NCI-H524 treated with DMSO at 0.1 percent for 48 hours (cell line): Measurements from ENCODE around the gene HCFC1R1.
"Not testable (repeated sequence)": the region's sequence is repeated elsewhere in the genome, so short reads cannot be mapped to it uniquely, and the experiment has no call there.

Experiments used
- DNase-seq: peaks from one replicate; lab custom pipeline; 2025; lab: John Stamatoyannopoulos, UW

Gene HCFC1R1

DNA sequence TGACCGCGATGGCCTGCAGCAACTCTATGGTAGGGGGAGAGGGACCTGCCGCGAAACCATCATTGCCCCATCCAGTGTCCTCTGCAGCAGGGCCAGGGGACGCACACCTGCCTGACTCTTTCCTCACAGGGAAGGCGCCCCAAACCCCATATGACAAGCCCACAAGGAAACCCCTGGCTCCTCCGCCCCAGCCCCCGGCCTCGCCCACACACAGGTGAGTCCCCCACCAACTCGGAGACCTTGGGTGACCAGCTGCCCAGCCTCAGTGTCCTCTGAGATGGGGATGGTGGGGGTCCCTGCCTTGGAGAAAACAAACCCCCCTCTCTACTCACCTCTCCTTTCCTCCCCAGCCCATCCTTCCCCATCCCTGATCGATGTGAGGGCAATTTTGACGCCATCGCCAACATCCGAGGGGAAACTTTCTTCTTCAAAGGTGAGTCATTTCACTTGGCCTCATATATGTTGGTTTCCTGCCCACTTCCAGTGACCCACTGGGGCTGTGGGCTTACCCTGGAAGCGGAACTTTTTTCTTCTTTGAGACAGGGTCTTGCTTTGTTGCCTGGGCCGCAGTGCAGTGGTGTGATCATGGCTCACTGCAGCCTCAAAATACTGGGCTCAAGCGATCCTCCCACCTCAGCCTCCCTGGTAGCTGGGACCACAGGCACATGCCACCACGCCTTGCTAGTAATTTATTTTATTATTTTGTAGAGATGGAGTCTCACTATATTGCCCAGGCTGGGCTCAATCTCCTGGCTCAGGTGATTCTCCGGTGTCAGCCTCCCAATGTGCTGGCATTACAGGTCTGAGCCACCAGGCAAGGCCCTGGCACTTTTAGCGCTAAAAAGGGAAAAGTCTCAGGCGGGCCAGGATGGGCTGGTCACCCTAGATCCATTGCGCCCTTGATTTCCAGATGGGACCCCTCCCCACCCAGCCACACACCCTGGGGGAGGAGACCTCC lies 33.7 kb upstream of the HCFC1R1 start:
- DNase-seq = no peak

GRCh38 chr16:3056336-3057180 lies 32.8 kb upstream of the HCFC1R1 start:
- no peak for DNase-seq

DNA sequence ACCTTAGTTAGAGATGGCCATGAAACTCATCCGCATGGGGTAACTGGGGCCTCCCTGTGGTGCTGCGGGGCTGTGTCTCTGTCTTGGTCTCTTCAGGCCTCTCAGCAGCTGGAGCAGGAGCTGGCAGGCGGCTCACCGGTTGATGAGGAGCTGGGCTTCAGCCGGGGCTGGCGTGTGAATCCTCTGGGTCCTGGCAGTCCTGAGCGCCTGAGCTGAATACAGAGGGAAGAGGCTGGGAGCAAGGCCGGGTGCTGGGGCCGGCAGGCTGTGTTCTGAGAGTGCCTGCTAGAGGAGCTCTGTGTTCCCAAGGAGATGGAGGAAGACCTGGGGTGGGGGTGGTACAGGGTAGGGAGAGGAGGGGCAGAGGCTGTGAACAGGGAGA lies 32.0 kb upstream of the HCFC1R1 start:
- DNase-seq = not testable (repeated sequence)

GRCh38 chr16:3054965-3055733 lies 31.4 kb upstream of the HCFC1R1 start:
- DNase-seq = no peak

DNA sequence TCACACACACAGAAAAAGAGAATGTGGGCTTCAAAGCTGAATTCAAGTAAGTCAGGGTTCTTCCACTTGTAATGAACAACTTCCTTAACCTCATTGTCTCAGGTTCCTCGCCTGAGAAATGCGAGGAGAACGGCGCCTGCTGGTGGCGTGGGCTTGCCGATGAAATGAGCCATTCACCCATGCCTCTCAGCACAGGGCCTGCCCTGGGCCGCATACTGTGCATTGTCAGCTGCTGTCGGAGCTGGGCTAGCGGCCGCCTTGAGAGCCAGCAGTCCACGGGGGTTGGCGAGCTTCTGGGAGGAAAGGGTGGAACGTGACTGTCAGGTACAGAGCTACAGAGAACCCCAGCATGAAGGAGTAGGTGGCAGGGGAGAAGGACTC lies 29.6 kb upstream of the HCFC1R1 start:
- DNase-seq = not testable (repeated sequence)

DNA sequence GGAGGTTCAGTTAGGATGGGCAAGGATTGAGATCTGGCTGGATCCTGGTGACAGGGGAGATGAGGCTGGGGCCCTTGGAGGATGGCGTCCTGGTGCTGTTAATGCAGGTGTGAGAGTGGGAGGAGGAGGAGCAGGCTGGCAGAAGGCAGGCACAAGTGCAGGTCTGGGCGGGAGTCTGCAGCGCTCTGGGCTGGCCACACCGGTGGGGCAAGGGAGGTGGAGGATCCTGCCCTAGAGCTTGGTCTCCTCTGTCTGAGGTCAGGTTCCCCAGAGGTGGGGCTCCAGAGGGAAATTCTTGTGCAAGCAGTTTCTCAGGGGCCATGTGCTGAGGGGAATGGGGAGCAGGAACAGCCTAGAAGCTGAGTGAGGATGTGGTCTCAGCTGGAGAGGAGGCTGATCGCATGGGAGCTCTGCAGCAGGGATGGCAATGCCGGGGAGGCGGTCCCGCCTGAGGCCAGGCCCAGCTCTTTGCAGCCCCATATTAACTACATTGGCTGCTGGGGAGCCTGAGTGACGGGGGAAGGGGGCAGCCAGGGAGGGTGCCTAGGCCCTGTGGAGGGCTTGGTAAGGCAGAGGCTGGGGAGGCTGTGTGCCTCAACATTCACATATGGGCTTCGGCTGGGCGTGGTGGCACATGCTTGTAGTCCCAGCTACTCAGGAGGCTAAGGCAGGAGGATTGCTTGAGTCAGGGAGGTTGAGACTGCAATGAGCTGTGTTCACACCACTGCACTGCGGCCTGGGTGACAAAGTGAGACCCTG lies 29.0 kb upstream of the HCFC1R1 start:
- not testable (repeated sequence) for DNase-seq

DNA sequence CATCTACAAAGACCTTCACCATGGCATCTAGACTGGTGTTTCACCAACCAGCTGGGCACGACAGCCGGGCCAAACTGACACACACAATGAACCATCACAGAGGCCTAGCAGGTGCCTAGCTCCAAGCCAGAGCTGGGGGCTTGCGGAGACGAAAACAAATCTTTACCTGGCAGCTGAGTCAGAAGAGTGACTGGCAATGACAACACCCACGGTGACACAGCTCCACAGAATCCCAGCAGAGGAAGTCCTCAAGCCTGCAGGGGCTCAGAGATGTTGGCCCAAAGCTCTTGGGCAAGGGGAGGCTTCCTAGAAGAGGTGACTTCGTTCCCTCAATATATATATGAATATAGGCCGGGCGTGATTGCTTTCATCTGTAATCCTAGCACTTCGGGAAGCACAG lies 27.8 kb upstream of the HCFC1R1 start:
- DNase-seq = no peak

- DNase-seq = no peak
Observed at GRCh38 chr16:3051009-3051408, 27.3 kb upstream of the HCFC1R1 start.

- DNase-seq = no peak
Observed at GRCh38 chr16:3050487-3050886, 26.7 kb upstream of the HCFC1R1 start.

DNA sequence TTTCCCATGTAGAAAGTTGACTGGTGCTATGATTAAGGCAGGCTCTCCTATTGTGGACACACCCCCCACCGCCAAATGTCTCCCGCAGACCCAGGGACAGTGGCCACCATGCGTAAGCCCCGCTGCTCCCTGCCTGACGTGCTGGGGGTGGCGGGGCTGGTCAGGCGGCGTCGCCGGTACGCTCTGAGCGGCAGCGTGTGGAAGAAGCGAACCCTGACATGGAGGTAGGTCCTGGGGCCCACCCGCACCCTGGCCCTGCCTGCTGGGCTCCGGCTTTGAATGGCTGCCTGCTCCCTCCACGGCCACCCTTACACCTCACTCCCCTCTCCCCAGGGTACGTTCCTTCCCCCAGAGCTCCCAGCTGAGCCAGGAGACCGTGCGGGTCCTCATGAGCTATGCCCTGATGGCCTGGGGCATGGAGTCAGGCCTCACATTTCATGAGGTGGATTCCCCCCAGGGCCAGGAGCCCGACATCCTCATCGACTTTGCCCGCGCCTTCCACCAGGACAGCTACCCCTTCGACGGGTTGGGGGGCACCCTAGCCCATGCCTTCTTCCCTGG lies 26.3 kb upstream of the HCFC1R1 start:
- DNase-seq = no peak

GRCh38 chr16:3047387-3047720 lies 23.6 kb upstream of the HCFC1R1 start:
- no peak for DNase-seq

DNA sequence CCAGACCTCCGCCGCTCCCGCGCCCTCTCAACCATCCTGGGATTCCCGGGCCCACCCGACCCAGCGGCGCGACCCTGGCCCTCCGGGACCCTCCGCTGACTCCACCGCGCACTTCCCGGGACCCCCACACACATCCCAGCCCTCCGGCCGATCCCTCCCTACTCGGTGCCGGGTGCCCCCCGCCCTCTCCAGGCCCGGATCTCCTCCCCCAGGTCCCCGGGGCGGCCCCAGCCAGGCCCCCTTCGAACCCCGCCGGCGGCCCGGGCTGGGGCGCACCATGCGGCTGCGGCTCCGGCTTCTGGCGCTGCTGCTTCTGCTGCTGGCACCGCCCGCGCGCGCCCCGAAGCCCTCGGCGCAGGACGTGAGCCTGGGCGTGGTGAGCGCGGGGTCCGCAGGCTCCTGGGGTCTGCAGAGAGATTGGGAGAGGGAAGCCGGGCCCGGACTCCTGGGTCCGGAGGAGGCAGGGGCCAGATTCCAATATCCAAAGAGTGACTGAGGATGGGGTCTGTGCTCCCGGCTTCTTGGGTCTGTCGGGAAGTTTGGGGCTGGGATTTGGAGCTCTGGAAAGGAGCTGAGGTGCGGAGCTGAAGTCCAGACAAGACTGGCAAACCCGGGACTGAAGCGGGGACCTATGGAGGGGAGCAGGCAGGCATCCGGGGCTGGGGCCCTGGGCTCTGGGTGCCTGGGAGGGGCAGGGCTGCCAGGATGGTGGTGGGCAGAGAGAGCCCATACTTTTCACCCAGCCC lies 23.1 kb upstream of the HCFC1R1 start:
- no peak for DNase-seq

DNA sequence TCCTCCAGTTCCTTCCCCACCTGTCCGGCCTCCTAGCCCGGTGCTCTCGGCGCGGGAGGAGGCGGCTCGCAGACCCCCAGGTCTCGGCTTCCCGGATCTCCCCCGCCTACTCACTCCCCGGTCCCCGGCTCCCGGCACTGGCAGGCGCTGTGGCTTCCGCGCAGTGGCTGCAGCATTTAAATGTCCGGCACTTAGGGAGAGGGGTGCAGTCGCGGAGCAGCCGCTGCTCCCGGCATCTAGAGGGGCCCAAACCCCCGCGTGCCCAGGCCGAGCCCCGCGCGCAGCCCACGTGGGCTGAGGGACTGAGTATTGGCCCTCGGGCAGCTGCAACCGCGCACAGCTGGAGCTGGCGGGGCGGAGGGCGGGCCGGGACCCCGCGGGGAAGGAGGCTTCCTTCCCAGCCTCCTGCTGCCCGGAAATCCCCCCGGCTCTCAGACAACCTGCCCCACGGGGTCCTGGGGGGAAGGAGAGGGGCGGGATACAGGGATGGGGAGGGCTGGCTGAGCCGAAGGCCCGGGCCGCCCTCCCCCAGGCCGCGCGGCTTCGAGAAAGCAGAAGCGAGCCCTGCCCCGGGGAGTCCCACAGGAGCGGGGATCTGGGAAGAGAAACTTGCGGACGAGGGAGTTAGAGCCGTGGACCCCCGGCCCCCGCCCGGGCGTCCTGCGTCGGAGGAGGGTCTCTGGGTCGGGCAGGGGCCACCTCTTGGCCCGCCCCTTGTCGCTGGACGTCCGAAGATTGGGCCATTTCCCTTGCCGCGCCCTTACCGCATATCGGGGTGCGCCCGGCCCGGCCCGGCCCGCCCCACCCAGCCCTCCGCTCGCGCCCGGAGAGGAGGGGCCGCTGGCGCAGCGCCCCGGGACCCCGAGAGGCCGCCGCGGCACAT lies 22.3 kb upstream of the HCFC1R1 start, which contains the start of gene MMP25:
TSS of gene MMP25 (plus strand) at position 804 of the 883 bp plus-strand sequence. CDS start 357 bp downstream, outside the sequence.
- no peak for DNase-seq

DNA sequence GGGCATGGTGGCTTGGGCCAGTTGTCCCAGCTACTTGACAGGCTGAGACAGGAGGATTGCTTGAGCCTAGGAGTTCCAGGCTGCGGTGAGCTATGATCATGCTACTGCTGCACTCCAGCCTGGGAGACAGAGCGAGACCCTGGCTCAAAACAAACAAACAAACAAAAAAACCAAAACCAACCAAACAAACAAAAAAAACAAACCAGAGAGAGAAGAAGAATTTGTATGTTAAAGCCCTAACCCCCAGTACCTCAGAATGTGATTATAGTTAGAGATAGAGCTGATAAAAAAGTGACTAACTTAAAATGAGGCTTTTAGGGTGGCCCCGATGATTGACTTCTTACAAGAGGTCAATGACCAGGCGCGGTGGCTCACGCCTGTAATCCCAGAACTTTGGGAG lies 21.0 kb upstream of the HCFC1R1 start:
- no peak for DNase-seq

DNA sequence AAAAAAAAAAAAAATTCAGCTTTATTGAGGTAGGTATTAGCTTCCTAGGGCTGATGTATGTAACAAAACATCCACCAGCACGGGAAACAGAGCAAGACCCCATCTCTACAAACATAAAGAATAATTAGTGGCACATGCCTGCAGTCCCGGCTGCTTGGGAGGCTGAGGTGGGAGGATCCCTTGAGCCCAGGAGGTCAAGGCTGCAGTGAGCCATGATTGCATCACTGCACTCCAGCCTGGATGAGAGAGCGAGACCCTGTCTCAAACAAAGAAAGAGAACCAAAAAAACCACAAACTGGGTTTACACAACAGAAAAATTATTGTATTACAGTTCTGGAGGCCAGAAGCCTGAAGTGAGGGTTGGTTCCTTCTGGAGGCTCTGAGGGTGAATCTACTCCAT lies 18.6 kb upstream of the HCFC1R1 start:
- no peak for DNase-seq

DNA sequence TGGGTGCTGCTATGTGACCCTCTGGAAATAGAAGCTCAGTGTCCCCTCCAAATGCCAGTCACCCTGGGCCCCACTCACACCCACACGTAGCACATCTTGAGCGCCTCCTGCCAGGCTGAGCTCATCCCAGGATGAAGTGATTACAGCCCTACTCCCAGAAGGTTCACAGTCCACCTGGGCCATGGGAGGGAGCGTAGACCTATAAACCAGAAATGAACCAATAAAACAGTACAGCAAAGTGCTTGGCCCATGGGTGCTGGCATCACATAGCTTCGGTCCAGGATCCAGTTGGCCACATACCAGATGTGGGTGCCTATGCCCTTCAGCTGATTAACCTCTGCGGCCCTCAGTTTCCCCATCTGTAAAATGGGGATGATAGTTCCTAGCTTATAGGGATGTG lies 15.2 kb upstream of the HCFC1R1 start:
- no peak for DNase-seq

GRCh38 chr16:3038256-3038655 lies 14.5 kb upstream of the HCFC1R1 start:
- no peak for DNase-seq

GRCh38 chr16:3036726-3037315 lies 13.1 kb upstream of the HCFC1R1 start, which contains the start of gene BICDL2:
Gene BICDL2, minus strand, starts transcription at chr16:3036944. Its CDS starts 1,448 bp downstream, at chr16:3035496.
- DNase-seq = no peak
